Measurements from ENCODE around the gene PLXDC1.
"Not testable (repeated sequence)": the region's sequence is repeated elsewhere in the genome, so short reads cannot be mapped to it uniquely, and the experiment has no call there.

DNA sequence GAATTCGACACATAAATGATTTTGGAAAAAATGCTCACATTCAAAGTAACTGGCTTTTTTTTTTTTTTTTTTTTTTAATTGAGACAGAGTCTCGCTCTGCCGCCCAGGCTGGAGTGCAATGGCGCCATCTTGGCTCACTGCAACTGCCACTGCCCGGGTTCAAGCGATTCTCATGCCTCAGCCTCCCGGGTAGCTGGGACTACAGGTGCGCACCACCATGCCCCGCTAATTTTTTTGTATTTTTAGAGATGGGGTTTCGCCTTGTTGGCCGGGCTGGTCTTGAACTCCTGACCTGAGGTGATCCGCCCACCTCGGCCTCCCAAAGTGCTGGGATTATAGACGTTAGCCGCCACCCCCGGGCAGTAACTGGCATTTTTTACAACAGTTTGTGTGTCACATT is 115.9 kb downstream of the PLXDC1 start:
- not testable (repeated sequence) for TF ChIP-seq CTCF, POLR2A (IDR thresholded peaks at IDR 0.05)

Data from adrenal gland (tissue), 5 donors.